Activated CD4-positive, alpha-beta T cell treated with anti-CD3 and anti-CD28 coated beads for 1 hour (primary cell): ENCODE data around the gene RANGAP1.

ENCODE experiments used
- DNase-seq: peaks from one replicate; pipeline ENCODE4 v3.0.0-alpha.2; 2020

Gene RANGAP1

DNA sequence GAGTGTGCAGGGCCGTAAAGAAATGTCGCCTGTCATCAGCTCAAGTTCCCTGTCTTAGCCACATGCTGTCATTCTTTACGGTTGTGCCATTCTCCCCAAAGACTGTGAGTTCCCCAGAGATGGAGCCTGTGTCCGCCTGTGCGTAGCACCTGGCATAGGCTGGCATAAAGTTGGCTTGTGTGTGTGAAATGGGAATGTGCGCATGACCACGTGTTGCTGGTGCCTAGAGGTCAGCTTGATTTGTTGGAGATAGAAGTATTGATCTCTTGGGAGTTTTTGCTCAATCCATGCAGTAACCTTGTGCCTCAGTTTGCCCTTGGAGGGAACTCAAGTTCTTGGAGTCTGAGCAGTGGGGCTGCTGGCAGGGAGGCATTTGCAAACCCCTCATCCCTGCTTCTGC lies 54.6 kb downstream of the RANGAP1 start:
- DNase-seq, result no peak

DNA sequence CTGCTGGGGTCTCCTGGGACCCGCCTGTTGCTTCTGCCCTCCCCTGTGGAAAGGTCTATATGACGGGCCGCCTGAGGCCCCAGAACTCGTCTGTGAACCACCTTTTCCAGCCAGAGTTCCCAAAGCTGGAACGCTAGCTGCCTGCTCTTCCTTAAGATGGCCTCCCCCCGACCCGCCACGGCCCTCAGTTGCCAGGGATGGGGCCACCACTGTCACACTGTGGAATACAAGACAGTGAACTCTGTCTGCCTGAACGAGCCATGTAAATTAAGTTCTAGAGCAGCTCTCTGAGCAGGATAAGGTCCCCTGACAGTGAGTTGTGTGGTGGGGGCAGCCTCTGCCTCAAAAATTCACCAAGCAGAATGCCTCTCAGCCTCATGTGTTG lies 55.6 kb downstream of the RANGAP1 start:
- DNase-seq, result no peak

DNA sequence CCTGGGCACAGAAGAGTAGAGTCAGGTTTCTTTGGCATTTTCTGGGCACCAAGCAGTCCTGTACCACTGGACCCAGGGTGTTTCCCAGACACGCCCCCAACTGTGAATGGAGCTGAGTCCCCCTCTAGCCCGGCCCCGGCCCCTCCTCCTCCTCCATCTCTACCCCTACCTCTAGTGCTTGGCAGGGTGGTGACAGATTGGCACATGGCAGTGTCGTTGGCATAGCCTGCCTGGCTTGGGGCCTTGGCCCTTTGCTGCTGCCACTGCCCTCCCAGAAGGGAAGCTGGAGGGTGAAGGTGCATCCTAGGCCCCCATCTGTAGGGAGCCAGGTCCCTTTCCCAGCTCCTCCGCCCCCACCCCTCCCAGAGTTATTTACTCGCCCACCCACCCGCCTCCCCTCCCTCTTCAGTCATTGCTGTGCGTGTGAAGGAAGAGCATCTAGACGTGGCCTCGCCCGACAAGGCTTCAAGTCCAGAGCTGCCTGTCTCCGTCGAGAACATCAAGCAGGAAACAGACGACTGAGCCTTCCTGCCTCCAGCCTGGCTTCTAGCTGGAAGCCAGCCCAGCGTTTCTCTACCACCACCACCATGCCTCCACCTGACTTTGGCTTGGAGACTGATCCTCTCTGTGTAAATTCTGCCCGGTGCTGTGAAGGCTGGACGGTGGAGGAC lies 56.1 kb downstream of the RANGAP1 start:
- DNase-seq, result no peak

DNA sequence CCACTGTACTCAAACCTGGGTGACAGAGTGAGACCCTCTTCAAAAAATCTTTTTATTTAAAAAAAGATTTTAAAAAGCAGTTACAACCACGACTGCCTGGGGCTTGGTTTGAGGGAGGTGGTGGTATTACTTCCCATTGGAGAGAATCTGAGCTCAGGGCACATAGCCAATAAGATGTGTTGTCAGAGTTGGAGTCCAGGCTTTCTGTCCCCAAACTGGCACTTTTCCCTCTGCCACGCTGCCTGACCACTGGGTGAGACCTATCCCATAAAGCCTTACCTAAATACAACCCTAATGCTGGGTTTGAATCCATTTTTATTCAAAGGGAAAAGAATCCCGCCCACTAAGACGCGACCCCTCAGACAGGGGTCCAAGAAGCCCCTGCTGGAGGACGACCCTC lies 56.8 kb downstream of the RANGAP1 start:
- DNase-seq, result no peak

DNA sequence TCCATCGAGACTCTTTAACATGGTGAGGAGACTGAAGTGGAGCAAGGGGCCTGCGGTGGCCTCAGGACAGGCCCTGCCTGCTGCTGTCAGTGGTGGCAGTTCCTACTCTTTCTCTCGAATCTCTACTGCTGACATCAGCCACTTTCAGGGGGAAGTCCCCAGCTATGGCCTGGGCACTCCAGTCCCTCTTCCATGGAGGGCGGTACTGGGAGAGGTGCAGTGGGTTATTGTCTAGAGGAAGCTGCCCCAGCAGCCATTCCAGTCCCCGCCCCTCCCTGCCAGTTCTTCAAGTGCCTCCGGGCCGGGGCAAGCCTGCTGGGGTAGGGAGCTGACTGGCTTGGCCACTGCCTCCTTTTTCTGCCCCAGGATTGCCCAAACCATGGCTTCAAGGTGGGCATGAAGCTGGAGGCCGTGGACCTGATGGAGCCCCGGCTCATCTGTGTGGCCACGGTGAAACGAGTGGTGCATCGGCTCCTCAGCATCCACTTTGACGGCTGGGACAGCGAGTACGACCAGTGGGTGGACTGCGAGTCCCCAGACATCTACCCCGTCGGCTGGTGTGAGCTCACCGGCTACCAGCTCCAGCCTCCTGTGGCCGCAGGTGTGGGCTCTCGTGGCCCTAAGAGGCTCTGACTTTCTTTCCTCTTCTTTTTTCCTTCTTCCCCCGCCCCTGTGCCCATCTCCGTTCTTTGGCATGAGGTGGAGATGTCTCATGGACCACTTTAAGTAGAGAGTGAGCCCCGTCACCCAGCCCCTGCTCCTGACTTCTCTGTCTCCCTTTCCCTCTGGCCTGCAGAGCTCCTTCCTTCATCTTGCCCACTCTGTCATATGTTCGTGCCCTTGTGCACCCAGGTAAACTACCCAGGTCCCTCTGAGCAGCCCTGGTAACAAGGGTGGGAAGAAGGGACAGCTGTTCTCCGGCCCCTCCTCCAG lies 59.0 kb downstream of the RANGAP1 start:
- no peak for DNase-seq

DNA sequence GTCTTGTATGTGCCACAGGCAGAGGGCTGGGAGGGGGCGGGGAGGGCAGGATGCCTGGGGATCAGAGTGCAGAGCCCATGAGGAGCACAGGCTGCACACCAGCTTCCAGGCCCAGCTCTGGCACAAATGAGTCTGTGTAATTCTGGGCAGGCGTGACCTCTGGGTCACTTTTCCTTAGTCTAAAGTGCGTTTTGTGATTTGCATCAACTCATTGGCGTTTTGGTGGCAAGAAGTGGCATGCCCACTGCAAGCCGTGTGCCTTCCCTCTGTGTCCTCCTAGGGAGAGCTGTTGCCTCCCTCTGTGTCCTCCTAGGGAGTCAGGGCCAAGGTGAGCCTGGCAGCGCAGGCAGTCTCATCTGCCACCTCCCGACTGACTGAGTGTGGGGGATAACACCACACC lies 62.5 kb downstream of the RANGAP1 start:
- DNase-seq, result no peak

DNA sequence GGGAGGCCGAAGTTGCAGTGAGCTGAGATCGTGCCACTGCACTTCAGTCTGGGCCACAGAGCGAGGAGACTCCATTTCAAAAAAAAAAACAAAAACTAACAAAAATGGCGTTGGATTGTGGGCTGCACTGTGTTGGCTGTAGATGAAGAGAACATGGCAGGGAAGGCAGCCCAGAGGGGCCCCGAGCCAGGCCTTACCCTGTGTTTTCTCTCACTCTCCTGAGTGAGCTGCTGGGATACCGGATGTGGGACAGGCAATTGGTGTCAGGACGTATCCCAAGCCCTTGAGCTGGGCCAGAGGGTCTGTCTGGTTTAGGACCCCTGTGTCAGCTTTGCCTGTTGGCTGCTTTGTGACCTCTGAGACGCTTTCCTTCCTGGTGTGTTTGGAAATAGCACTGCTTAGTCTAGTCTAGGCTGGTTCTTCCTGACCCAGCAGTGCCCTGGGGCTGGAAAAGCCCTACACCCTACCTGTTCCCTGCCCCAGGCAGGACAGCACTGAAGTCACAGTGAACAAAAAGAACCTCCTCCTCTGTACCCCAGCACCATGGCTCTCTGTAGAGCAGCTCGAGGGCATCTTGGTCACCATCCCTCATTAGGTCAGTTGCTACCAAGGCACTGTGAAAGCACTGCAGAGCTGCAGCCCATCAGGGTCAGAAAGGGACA lies 63.0 kb downstream of the RANGAP1 start:
- no peak for DNase-seq

DNA sequence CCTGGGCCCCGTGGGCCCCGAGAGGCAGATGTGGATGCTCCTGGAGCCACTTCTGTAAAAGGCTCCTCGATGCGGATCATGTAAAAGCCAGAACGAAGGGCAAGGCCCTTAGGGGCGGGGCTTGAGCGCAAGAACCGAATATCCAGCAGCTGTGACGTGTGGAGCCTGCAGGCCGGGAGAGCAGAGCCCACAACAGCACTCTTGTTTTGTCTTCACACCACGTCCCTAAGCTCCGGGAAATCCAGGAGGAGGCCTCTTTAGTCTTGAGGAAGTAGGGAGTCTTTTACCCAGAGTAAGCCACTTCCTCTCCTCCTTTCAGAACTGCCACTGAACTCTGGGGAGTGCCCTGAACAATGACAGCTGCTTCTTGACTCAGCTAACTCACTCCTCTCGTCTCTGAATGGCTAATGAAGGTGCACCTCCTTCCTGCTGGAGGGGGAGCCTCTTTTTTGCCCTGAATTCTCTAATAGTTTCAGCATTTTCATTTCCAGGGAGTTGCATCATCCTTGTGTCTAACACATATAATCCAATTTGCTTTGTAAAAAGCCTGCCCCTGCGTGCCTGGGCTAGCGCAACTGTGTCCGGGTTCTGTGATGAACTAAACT lies 68.3 kb downstream of the RANGAP1 start:
- DNase-seq, result no peak

DNA sequence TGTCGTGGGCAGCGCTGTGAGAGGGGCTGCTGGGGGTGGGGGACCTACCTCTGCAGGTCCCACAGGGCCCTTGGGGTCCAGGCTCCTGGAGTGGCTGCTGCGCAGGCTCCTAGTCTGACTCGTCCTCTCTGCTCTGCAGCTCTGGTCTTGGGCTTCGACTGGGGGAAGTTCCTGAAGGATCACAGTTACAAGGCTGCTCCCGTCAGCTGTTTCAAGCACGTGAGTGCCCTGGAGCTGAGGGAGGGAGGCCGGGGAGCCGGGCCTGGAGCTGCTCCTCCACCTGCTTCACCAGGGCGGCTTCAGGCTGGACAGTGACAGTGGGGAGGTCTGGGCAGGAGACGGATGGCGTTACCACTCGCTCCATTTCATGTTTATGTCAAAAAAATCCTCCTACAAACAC lies 69.0 kb downstream of the RANGAP1 start:
- no peak for DNase-seq

DNA sequence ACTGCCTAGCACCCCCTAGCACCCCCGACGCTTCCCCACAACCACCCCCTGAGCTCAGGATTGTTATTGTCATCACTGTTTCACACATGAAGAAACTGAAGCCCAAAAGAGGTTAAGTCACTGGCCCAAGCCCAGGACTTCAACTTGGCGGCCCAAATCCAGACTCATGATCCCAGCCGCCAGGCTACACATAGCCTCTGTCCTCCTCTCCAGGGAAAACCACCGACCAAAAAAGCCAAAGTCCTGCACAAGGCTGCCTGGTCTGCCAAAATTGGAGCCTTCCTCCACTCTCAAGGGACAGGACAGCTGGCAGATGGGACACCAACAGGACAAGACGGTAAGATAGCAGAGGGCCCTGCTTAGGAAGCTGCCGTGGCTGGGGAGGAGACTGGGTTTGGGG lies 70.1 kb downstream of the RANGAP1 start:
- DNase-seq, result no peak

DNA sequence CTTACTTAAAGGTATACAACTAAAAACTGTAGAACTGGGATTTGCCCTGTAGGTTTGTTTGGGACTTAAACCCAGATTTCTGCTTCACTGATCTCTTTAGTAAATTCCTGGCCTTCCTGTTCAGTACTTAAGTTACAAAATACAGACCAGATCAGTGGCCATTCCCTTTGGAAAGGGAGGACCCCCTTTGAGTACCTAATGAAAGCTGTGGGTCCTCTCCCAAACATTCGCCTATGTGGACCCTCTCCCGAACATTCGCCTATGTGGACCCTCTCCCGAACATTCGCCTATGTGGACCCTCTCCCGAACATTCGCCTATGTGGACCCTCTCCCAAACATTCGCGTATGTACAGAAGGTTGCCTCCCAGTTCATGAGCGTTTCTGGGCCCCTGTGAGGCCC lies 70.6 kb downstream of the RANGAP1 start:
- no peak for DNase-seq

DNA sequence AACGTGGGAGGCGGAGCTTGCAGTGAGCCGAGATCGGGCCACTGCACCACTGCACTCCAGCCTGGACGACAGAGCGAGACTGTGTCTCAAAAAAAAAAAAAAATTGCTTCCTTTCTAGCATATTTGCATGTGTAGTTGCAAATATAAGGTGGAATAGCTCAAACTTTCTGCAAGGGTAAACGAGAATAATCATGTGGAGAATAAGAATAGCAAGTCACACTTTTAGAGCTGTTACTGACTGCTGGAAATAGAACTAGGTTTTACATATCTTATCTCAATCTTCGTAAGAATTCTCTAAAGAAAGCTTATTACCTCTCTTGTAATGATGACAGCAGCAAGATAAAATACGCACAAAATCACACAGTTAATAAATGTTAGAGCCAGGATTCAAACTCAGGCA lies 79.3 kb downstream of the RANGAP1 start:
- no peak for DNase-seq

DNA sequence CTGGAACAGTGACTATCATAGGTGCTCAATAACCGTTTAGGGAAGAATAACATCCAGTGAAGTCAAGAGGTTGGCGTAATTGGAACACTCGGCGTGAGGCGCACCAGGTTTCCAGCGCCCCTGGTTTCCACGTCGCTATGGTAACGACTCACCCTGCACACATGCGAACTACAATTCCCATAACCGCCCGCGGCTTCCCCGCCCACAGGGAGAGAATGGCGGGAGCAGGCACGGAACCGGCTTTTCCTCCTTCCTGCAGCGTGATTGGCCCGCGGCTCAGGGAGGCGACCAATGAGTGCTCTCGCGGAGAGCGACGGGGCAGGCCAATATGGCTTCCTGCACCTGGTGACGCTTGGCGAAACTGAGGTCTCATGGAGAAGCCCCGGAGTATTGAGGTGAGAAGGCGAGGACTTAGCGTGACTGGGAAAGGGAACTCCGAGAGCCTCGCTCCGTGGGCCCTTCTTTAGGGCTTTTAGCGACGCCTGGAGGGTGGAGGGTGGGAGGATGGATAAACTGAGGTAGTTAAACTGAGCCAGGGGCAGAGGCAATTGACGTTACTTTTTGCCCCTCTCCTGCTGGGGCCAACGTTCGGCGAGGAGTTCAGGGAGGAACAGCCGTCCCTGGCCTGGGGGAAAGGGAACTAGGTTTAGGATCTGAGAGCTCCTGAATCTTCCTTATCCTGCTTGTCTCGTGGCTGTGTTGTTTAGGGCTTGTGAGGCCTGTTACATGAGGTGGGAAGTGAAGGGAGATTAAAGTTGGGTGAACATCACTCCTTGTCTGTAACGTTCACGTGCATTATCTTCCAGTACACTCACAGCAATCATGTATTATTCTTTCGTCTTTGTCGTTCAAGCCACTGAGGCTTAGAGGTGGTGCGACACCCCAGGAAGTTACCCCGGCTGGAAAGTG lies 80.7 kb downstream of the RANGAP1 start, which contains the start of gene L3MBTL2:
L3MBTL2 (plus strand) TSS at position 321 of the 909 bp plus-strand sequence; CDS start at position 372, 51 bp downstream.
- DNase-seq, result peak; percentile 98

DNA sequence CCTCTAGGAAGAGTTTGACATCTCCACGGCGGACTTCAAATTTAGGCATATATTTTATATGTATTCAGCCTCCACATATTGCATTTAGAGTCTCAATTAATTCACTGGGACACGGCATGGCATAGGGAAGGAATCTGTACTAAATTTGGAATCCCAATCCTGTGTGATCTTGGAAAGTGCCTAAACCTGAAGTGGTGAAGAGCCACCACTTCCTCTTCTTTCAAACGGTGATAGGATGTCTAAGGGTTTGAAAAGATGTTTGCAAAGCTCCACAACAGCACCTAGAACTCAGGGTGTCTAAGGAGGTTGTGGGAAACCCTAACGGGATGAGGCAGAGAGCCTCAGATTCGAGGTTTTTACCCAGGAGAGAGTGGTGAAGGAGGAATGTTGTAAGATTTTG lies 81.9 kb downstream of the RANGAP1 start:
- no peak for DNase-seq

DNA sequence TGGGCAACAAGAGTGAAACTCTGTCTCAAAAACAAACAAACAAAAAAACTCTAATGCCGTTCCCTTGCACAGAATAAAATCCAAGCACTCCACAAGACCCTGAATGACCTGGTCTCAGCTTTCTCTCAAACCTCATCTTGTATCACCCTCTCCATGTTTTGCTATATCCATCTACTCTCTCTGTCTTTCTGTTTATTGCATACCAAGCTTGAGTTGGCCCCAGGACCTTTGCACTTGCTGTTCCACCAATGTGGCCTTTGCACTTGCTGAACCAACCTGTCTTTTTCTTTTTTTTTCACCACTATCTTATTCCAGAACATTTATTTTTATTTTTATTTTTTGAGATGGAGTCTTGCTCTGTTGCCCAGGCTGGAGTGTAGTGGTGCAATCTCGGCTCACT lies 82.9 kb downstream of the RANGAP1 start:
- no peak for DNase-seq

DNA sequence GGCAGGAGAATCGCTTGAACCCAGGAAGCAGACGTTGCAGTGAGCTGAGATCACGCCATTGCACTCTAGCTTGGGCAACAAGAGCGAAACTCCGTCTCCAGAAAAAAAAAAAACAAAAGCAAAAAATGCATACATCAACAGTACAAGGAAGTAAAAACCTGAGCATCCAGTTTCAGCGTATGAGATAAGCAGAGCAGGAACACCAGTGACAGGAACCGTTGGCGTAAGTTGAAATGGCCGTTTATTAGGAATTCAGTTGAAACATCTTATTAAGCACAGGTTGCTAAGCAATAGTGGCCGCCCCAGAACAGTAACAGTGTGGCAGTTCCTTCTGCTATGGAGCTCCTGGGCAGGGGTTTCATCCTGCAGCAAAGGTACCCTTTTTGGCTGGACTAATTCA lies 84.8 kb downstream of the RANGAP1 start:
- no peak for DNase-seq

DNA sequence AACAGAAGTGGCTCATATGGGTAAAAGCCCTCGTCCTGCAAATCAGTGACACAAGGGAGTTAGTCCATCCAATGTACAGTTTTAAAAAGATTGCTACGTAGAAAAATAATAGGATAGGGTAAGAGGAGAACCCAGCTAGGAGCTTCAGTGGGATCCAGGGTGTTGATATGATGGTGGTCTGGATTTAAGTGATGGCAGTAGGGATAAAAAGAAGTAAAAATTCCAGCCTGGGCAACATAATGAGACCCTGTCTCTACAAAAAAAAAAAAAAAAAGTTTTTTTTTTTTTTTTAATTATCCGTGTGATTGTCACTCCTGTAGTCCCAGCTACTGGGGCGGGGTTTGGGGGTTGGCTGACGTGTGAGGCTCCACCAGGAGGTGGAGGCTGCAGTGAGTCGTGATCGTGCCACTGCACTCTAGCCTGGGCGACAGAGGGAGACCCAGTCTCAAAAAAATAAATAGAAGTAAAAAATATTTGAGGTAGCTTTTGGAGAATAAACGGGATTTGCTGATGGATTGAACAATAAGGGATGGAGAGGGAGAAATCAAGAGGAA lies 87.9 kb downstream of the RANGAP1 start:
- DNase-seq, result peak; percentile 33

DNA sequence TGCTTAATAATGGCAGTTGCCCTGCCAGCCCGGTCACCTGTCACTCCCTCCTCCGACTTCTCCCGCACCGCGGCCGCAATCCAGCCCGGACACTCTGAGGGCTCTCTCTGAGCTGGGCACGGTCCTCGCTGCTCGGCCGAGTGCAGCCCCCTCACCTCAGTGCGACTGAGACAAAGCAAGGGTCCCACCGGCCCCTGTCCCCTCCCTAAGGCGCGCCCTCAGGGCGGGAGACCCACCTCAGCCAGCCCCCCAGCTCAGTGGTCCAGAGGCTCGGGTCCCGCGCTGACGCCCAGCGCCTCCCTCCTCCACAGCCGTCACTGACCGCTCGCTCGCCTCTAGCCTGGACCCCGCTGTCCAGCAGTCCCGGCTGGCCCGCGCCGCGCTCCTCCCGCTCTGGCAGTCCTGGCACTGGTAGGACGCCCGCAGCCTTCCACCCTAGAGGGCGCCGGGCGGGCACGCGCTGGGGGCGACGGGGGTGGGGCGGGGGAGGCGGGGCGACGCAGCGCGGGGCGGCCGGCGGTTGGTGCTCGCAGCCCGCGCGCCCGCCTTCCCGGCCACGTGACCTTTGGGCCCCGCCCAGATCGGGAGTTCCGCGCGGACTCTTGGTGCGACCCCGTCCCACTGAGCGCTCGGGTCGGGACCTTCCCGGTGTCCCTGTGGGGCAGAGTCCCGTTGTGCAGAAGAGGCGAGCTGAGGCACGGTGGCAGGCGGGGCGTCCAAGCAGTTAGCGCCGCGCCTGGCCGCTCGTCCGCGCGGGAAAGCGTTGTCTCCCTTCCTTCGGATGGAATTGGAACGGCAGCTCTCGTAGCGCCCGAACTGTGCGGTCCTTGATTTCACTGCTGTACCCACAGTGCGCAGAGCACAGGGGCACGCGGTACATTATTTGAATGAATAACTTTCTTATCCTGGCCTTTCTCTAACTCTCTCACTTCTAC lies 88.7 kb downstream of the RANGAP1 start:
- DNase-seq, result peak; percentile 70
